Thymus (tissue), 11 donors: ENCODE results near the gene SOD1. TPM values are rescaled to one million over a fixed set of nuclear protein-coding genes. Genes with fewer than 3 reads are reported as not detected.
"Not testable (repeated sequence)": the region's sequence is repeated elsewhere in the genome, so short reads cannot be mapped to it uniquely, and the experiment has no call there.

Experiments used
- DNase-seq, 9 donors: peaks; one replicate each; pipeline ENCODE4 v3.0.0-alpha.2; 2013; ENCODE audit warnings: low spot score in 9 of 9, low read depth in 6 of 9, missing footprints in 1 of 9
- H3K27ac ChIP-seq, 2 donors: one replicate each; pipeline ENCODE4 v1.5.1; 2013; ENCODE audit warnings: control low read depth in 1 of 2, low read depth in 1 of 2, low read length in 1 of 2, mild to moderate bottlenecking in 1 of 2, moderate library complexity in 1 of 2
- H3K27me3 ChIP-seq, 2 donors: one replicate each; pipeline ENCODE4 v1.5.1; 2013; ENCODE audit warnings: low read length in 1 of 2; ENCODE audit not compliant: control insufficient read depth in 2 of 2, insufficient read depth in 1 of 2
- H3K36me3 ChIP-seq, 2 donors: one replicate each; pipeline ENCODE4 v1.5.1; 2013; ENCODE audit warnings: low read length in 1 of 2, mild to moderate bottlenecking in 1 of 2, moderate library complexity in 1 of 2; ENCODE audit not compliant: control insufficient read depth in 2 of 2, insufficient read depth in 2 of 2
- H3K4me1 ChIP-seq, 2 donors: one replicate each; pipeline ENCODE4 v1.5.1; 2013; ENCODE audit warnings: low read length in 2 of 2; ENCODE audit not compliant: control insufficient read depth in 2 of 2, insufficient read depth in 2 of 2
- H3K4me3 ChIP-seq, 2 donors: one replicate each; pipeline ENCODE4 v1.5.1; 2013; ENCODE audit warnings: low read length in 2 of 2, control low read depth in 1 of 2, mild to moderate bottlenecking in 1 of 2
- H3K9me3 ChIP-seq, 2 donors: one replicate each; pipeline ENCODE4 v1.5.1; 2013; ENCODE audit warnings: low read length in 1 of 2, mild to moderate bottlenecking in 1 of 2; ENCODE audit not compliant: control insufficient read depth in 2 of 2, insufficient read depth in 1 of 2
- WGBS: extraction: QIAGEN DNeasy Blood & Tissue Kit; methylation state at CpG from one replicate; pipeline ENCODE4 v1.1.7; 2013; 5-methylcytosine and 5-hydroxymethylcytosine counted together
- polyA plus RNA-seq: library from polyadenylated mRNA; stranded (reverse); fragments of 200-250 nt; gene quantifications from one replicate; pipeline ENCODE4 v1.2.3, GENCODE V29; 2013
- total RNA-seq: library from RNA; stranded (reverse); fragments of 120-200 nt; gene quantifications from one replicate; pipeline ENCODE4 v1.2.4, GENCODE V29; 2013
- donor health status: healthy.

SOD1 gene
- total and polyA plus RNA-seq, 2 donors, result 239 to 363 TPM

- Histone ChIP-seq H3K9me3 (no peaks in the 10 kb centered on the region), H3K4me1 (peaks cover 9 to 14% of the 10 kb centered on the region in 2 donors), H3K36me3 (peaks cover 13 to 17% of the 10 kb centered on the region in 2 donors), H3K27ac (peak overlapping the region in 1 of 2 donors; percentile 4), H3K27me3 (no peaks in the 10 kb centered on the region), H3K4me3 (peak overlapping the region; percentile 54 to 86)
- 57% methylated on average over 8 of the region's 8 CpGs for WGBS
- no peak for DNase-seq
Measured at GRCh38 chr21:31660591-31660990, 1.1 kb downstream of the SOD1 start.

DNA sequence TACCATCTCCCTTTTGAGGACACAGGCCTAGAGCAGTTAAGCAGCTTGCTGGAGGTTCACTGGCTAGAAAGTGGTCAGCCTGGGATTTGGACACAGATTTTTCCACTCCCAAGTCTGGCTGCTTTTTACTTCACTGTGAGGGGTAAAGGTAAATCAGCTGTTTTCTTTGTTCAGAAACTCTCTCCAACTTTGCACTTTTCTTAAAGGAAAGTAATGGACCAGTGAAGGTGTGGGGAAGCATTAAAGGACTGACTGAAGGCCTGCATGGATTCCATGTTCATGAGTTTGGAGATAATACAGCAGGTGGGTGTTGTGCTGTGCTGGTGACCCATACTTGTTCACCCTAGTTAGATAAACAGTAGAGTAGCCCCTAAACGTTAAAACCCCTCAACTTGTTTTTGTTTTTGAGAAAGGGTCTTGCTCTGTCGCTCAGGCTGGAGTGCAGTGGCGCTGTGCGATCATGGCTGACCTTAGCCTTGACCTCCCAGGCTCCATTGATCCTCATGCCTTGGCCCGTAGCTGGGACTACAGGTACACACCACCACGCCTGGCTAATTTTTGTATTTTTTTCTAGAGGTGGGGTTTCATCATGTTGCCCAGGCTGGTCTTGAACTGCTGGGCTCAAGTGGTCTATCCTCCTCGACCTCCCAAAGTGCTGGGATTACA lies 4.2 kb downstream of the SOD1 start:
- DNase-seq, result no peak
- Histone ChIP-seq H3K4me3 (no peak overlapping the region), H3K36me3 (peaks cover 20 to 37% of the 10 kb centered on the region in 2 donors), H3K4me1 (peaks cover 9 to 12% of the 10 kb centered on the region in 2 donors), H3K27me3 (no peaks in the 10 kb centered on the region), H3K9me3 (no peaks in the 10 kb centered on the region), H3K27ac (no peak overlapping the region)
- WGBS, result 96% methylated on average over 7 of the region's 7 CpGs

GRCh38 chr21:31665397-31665796 lies 5.9 kb downstream of the SOD1 start:
- 80% methylated on average over 8 of the region's 8 CpGs for WGBS
- Histone ChIP-seq H3K9me3 (no peaks in the 10 kb centered on the region), H3K4me3 (no peak overlapping the region), H3K27ac (no peak overlapping the region), H3K27me3 (no peaks in the 10 kb centered on the region), H3K4me1 (peaks cover 5 to 7% of the 10 kb centered on the region in 2 donors), H3K36me3 (peaks cover 25 to 48% of the 10 kb centered on the region in 2 donors)
- peak in 2 of 9 donors; percentile 14 to 20 for DNase-seq

DNA sequence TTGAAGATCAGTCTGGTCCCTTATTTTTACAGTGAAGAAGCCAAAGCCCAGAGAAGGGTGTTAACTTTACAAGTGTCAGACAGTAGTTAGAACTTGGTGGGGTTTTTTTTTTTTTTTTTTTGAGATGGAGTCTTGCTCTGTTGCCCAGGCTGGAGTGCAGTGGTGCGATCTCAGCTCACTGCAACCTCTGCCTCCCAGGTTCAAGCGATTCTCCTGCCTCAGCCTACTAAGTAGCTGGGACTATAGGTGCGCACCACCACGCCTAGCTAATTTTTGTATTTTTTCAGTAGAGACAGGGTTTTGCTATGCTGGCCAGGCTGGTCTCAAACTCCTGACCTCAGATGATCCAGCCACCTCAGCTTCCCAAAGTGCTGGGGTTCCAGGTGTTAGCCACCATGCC lies 6.4 kb downstream of the SOD1 start:
- not testable (repeated sequence) for DNase-seq, H3K4me1 ChIP-seq

GRCh38 chr21:31666445-31667010 lies 7.0 kb downstream of the SOD1 start:
- 81% methylated on average over 5 of the region's 5 CpGs for WGBS
- H3K27me3 ChIP-seq, result no peaks in the 10 kb centered on the region
- no peak overlapping the region for H3K4me3 ChIP-seq
- DNase-seq, result no peak
- H3K36me3 ChIP-seq, result peaks cover 30 to 54% of the 10 kb centered on the region in 2 donors
- peaks cover 0 to 3% of the 10 kb centered on the region in 2 donors for H3K4me1 ChIP-seq
- no peak overlapping the region for H3K27ac ChIP-seq
- H3K9me3 ChIP-seq, result no peaks in the 10 kb centered on the region

More for the DNA sequence above, 6.4 kb downstream of the SOD1 start:
- 97% methylated on average over 4 of the region's 4 CpGs for WGBS
- H3K27ac ChIP-seq, H3K9me3 ChIP-seq, H3K27me3 ChIP-seq, H3K4me3 ChIP-seq: not testable (repeated sequence)
- H3K36me3 ChIP-seq, result peaks cover 26 to 50% of the 10 kb centered on the region in 2 donors

DNA sequence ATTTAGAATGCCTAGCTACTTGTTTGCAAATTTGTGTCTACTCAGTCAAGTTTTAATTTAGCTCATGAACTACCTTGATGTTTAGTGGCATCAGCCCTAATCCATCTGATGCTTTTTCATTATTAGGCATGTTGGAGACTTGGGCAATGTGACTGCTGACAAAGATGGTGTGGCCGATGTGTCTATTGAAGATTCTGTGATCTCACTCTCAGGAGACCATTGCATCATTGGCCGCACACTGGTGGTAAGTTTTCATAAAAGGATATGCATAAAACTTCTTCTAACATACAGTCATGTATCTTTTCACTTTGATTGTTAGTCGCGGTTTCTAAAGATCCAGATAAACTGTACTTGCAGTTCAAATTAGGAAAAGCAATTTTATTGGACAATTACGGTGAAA lies 7.6 kb downstream of the SOD1 start:
- 97% methylated on average over 5 of the region's 5 CpGs for WGBS
- no peak for DNase-seq
- Histone ChIP-seq H3K9me3 (no peaks in the 10 kb centered on the region), H3K4me1 (peaks cover 0 to 3% of the 10 kb centered on the region in 2 donors), H3K27ac (no peak overlapping the region), H3K4me3 (no peak overlapping the region), H3K27me3 (no peaks in the 10 kb centered on the region), H3K36me3 (peaks cover 34 to 57% of the 10 kb centered on the region in 2 donors)

GRCh38 chr21:31667639-31668038 lies 8.1 kb downstream of the SOD1 start:
- no peak for DNase-seq
- H3K4me3 ChIP-seq, result no peak overlapping the region
- no peaks in the 10 kb centered on the region for H3K27me3 ChIP-seq
- no peak overlapping the region for H3K27ac ChIP-seq
- H3K36me3 ChIP-seq, result peaks cover 35 to 58% of the 10 kb centered on the region in 2 donors
- H3K9me3 ChIP-seq, result no peaks in the 10 kb centered on the region
- H3K4me1 ChIP-seq, result peaks cover 0 to 3% of the 10 kb centered on the region in 2 donors

DNA sequence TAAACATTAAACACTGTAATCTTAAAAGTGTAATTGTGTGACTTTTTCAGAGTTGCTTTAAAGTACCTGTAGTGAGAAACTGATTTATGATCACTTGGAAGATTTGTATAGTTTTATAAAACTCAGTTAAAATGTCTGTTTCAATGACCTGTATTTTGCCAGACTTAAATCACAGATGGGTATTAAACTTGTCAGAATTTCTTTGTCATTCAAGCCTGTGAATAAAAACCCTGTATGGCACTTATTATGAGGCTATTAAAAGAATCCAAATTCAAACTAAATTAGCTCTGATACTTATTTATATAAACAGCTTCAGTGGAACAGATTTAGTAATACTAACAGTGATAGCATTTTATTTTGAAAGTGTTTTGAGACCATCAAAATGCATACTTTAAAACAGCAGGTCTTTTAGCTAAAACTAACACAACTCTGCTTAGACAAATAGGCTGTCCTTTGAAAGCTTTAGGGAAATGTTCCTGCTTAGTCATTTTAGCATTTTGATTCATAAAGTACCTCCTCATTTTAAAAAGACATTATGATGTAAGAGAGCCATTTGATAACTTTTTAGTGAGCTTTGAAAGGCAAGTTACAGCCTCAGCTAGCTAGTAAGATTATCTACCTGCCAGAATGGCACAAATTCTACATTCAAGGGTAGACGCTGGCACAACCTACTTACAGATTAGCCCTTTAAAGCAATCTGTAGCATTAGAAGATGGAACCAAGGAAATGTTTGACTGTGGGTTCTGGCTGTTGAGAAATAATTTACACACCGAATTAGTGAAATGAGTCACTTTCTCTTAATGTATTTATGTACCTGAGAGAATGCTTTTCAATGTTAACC lies 9.4 kb downstream of the SOD1 start:
- Histone ChIP-seq H3K9me3 (no peaks in the 10 kb centered on the region), H3K27me3 (no peaks in the 10 kb centered on the region), H3K27ac (no peak overlapping the region), H3K36me3 (peaks cover 30 to 51% of the 10 kb centered on the region in 2 donors), H3K4me1 (peaks cover 0 to 3% of the 10 kb centered on the region in 2 donors), H3K4me3 (no peak overlapping the region)
- WGBS, result 96% methylated on average over 2 of the region's 2 CpGs
- DNase-seq, result no peak

DNA sequence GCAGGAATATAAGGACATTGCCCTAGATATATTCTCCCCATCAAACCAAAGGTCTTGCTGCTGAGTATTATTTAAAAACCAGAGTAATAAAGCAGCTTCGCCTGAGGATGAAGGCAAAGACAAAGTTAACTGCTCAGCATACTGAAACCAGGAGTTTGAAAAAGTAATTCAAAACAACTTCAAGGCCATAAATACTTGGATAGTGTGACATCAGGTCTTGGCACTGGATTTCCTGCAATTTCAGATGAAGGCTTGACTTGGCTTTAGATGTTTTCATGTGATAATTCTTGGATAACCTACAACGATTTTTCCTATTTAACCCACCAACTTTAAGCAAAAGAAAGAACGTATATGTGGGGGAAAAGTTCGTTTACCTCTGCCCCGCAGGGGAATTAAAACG lies 10.6 kb downstream of the SOD1 start:
- Histone ChIP-seq H3K9me3 (no peaks in the 10 kb centered on the region), H3K27ac (no peak overlapping the region), H3K4me1 (peaks cover 0 to 3% of the 10 kb centered on the region in 2 donors), H3K27me3 (no peaks in the 10 kb centered on the region), H3K4me3 (no peak overlapping the region), H3K36me3 (peaks cover 25 to 46% of the 10 kb centered on the region in 2 donors)
- no peak for DNase-seq
- WGBS, result 92% methylated on average over 6 of the region's 6 CpGs
